CD4-positive, alpha-beta T cell treated with Interleukin-12 subunit alpha and Interleukin-12 subunit beta, for 1 hour (primary cell): ENCODE measurements around the gene DBN1.
A peak's percentile ranks its signal among the peaks of the same experiment; 100 is the strongest.

ENCODE experiments used
- DNase-seq: peaks from one replicate; pipeline ENCODE4 v3.0.0-alpha.2; 2020

Gene DBN1

DNA sequence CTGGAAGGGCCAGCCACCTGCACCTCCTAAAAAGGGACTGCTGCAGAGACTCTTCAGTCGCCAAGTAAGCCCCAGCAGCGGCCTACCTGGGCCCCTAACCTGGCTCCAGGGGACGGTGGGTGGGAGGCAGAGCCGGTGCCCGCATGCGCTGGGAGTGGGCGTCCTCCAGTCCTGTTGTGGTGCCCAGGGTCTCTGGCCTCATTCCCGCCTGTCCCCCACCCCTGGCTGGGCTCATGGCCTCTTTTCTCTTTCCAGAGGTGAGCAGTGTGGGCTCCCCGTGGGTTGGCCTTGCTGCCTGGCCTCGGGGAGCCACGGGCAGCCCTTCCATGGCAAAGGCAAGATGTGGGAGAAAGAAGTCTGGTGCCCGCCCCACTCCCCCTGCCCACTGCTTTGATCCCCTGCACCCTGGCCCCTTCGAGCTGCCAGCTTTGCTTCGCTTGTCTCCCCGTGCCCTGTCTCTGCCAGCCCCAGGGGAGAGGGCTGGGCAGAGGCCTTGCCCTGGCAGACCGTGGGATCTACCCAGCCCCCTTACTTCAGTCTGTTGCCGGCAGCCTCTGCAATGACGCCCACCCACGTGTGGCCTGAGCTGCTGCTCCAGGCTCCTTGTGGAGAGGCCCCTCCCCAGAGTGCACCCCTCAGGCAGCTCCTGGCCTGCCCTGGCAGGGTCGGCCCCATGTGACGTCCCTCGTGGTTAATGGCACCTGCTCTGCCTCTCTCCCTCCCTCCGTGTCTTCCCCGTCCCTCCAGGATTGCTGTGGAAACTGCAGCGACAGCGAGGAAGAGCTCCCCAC lies 32.2 kb downstream of the DBN1 start:
- no peak for DNase-seq

DNA sequence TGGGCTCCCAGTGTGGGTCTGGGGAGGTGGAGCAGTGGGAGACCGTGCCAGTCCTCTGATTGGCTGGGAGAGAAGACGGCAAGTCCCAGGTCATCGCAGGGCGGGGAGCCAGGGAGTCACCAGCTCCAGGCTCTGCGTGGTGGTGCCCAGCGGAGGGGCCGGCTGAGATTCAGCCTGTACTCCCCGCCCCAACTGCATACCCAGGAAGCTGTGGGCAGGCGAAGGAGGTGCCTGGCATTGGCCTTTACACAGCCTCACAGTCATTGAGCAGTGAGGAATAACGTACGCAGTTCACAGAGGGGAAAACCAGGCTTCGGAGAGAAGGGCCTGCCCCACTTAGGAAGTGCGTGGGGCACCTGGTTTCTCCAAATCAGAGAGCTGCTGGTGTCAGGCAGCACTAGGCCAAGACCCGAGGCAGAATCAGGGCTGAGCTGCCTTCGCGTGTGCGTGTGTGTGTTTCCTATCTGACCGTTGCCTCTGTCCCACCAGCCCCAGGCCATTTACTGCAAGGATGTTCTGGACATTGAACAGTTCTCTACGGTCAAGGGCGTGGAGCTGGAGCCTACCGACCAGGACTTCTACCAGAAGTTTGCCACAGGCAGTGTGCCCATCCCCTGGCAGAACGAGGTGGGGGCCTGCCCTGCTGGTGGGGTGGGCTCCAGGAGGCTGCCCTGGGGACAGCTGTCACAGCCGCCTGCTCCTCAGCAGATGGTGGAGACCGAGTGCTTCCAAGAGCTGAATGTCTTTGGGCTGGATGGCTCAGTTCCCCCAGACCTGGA lies 33.0 kb downstream of the DBN1 start:
- peak; percentile 72 for DNase-seq

DNA sequence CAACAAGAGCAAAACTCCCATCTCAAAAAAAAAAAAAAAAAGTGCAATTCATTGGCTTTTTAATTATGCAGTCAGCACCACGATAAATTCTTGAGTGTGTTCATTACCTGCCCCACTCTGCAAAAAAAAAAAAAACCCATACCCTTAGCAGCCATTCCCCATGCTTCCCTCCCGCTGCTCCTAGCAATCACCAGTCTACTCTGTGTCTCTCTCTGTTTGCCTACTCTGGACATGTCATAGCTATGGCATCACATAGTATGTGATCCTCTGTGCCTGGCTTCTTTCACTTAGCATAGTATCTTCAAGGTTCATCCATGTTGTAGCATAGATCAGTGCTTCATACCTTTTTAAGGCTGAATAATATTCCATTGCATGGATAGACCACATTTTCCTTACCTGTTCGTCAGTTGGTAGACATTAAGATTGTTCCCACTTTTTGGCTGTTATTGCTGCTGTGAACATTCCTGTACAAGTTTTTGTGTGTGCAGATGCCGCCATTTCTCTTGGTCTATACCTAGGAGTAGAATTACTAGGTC lies 33.8 kb downstream of the DBN1 start:
- DNase-seq = no peak

DNA sequence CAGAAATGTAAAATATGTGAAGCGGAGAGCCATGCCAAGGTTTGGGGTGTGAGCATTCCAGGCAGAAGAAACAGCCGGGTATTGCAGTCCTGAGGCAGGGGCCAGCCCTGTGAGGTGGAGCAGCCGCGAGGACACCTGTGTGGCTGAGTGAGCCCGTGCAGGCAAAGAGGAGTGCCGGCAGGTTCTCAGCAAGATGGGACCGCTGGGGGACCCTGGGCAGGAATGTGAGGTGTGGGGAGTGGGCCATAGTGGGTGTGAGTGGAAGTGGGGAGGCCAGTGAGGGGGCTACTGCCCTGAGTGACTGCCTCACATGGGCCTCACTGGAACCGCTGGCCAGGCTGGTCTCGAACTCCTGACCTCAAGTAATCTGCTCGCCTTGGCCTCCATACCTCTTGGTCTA lies 35.0 kb downstream of the DBN1 start:
- no peak for DNase-seq

DNA sequence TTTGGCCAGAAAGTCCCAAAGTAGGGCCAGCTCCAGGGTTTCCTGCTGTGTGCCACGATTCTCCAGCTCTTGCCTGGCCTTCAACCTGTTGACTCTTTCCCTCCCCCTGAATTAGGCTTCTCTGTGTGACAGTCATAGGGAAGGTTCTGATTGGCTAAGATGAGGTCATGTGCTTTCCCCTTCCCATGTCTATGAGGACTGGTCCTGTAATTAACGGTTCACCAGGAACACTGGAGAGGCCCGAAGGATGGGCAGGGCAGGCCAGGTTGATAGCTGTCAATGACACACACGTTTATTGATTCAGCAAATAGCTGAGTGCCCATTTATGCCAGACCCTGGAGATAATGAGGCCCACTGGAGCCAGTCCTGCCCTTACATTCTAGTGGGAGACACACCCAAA lies 35.8 kb downstream of the DBN1 start:
- no peak for DNase-seq

DNA sequence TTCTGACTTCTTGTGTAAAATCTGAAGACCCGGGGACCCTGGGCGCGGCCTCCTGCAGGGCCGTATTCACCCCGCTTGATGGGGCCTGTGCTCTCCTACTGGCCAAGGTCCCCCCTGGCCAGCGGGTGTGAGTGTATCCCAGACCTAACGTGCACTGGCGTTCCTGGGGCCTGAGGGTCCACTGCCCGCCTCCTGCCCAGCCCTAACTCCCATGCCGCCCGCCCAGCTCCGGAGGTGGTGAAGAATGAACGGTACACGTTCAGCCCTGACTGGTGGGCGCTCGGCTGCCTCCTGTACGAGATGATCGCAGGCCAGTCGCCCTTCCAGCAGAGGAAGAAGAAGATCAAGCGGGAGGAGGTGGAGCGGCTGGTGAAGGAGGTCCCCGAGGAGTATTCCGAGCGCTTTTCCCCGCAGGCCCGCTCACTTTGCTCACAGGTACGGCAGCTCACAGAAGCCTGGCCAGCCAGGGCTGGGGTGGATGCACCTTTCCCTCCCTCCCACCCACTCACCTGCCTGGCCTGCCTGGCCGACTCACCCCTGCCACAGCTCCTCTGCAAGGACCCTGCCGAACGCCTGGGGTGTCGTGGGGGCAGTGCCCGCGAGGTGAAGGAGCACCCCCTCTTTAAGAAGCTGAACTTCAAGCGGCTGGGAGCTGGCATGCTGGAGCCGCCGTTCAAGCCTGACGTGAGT lies 37.4 kb downstream of the DBN1 start:
- DNase-seq = no peak

DNA sequence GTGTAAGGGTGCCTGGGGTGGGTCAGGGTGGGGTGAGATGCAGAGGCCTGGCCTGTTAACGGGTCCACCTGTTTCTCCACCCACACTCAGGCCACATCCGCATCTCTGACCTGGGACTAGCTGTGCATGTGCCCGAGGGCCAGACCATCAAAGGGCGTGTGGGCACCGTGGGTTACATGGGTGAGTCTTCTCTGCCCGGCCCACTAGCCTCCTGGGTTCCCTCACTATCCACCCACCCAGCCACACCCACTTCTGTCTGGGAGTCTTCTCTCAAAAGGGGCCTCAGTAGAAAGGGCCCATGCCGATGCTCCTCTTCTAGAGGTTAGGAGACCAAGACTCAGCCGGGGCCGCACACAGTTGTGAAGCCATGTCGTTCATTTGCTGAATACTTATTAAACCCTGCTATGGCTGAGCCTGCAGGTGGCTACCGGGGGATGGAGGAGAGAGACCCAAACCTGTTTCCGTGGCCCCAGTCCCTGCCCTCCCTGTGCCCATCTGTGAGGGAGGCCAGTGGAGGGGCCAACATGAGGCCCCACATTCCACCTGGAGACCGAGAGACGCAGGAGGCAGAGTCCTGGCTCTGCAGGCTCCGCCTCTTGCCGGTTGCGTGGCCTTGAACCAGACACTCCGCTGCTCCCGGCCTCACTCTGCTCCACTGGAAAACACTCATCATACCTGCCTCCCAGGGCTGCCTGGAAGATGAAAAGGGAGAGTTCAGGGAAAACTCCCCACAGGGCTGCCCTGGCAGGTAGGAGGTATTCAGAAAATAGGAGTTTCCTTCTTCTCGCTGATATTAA lies 38.3 kb downstream of the DBN1 start:
- no peak for DNase-seq

DNA sequence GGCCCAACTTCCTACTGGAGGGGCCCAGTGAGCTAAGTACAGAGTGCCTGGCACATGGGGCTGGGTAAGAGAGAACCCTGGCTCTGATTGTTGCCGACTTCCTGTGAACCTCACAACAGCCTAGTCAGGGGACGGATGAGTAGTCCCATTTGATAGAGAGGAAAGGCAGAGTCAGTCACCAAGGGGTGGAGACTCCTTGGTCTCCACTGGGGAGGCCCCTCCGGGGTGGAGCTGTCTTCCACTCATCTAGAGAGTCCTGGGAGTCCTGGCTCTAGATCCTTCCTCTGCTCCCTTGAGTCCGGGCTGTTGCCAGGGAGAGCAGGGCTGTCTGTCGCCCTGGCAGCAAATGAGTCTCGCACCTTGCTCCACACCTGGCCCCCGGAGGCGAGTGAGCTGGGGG lies 39.0 kb downstream of the DBN1 start:
- DNase-seq = peak; percentile 64

DNA sequence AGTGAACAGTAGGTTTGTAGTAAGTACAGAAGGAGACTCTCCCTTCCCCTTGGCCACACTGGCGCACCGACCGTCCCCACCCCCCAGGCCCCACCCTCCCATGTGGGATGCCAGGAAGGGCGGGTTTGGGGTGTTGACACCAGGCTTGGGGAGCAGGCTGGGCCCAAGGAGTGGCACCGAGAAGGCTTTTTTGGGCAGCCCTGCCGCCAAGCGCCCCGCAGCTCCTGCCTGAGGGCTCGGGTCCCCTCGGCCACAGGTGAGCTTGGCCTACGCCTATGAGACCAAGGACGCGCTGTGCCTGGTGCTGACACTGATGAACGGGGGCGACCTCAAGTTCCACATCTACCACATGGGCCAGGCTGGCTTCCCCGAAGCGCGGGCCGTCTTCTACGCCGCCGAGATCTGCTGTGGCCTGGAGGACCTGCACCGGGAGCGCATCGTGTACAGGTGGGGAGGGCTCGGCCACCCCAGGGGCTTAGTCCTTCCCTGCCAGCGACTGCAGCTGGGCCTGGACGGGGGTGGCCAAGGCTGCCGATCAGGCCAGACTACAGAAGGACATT lies 39.7 kb downstream of the DBN1 start:
- no peak for DNase-seq

DNA sequence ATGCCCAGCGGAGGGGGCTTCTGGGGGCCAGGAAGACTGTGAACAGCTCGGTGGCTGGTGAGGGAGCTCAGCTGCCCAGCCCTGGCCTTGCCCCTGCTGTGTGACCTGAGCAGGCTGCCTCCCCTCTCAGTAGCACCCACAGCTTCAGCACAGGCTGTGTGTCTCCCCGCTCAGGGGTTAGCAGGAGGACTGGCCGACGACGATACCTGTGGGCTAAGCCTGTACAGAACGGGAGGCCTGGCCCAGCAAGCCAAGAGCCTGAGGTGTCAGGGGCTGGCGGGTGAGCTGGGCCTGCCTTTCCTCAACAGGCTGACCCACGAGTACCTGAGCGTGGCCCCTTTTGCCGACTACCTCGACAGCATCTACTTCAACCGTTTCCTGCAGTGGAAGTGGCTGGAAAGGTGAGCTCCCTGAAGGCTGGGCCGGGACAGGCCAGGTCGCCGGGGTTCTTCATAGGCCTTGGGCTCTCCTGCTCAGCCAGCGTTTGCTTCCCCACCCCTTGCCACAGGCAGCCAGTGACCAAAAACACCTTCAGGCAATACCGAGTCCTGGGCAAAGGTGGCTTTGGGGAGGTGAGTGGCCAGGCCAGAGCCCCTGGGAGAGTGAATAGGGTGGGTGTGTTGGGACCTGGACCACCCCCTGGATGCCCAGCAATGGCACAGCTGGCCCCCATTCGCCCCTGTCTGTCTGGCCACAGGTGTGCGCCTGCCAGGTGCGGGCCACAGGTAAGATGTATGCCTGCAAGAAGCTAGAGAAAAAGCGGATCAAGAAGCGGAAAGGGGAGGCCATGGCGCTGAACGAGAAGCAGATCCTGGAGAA lies 40.4 kb downstream of the DBN1 start:
- DNase-seq = no peak

DNA sequence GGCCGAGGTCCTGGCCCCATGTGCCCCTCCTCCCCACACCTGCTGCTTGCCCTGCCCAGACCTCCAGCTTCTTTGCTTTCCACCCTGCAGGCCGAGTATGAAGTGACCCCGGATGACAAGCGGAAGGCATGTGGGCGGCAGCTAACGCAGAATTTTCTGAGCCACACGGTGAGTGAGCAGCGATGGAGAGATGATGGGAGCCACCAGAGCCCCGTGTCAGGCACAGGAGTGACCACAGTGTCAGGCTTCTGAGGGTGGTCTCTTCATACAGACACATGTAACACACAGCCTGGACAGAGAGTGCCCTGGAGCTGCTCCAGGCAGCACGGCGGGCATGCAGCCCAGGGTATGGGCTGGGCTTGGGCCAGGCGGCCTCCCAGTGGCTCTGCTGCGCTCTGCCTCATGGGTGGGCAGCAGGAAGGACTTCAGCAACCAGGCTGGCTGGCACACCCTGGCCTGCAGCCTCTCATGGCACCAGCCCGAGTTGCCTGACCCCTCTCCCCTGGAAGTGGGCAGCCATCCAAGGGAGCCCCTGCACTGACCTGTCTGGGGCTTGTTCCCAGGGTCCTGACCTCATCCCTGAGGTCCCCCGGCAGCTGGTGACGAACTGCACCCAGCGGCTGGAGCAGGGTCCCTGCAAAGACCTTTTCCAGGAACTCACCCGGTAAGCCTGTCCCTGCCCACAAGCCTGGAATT lies 41.1 kb downstream of the DBN1 start:
- DNase-seq = no peak

DNA sequence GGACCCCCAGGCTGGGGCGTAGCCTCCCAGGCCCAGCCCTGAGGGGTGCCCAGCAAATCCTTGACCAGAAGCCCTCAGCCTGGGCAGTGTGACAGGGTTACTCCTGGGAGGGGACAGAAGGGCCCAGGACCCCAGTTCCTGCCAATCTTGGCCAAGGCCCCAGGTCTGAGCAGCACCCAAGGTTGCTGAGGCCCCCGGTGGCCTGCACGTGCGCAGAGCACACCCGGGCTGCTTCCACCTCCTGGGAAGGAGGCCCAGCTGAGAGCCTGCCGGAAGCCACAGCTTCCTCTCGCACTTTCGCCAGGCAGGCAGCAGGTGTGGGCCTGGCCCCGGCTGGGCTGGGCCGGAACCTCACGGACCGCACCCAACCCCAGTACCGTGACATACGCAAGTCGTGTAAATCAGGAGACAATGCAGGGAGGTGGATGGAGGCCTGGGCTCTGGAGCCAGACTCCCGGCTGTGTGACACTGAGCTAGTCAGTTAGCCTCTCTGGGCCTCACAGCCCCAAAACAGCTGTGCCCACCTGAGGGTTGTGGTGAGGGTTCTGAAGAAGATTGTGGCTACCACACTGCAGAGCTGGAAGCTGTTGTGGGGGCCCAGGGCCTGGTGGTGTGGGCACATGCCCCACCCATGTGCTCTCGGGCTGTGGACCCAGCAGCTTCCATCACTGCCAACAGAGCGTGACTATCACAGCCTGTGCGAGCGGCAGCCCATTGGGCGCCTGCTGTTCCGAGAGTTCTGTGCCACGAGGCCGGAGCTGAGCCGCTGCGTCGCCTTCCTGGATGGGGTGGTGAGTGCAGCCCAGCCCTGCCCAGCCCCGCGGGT lies 41.9 kb downstream of the DBN1 start:
- DNase-seq = peak; percentile 82

DNA sequence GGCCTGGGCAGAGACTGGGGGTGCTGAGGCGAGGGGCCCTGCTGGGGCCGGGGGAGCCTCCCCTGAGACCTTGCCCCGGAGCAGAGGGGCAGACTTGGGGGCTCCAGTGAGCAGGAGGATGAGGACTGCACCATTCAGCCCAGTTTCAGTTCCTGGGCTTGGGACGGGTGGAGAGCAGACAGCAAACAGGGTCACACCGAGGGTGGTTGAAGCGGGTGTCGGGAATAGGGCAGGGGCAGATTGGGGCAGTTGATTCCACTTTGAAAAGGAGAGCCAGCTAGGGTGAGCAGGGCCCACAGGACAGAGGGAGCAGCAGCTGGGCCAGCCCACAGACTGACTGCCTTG lies 42.5 kb downstream of the DBN1 start:
- no peak for DNase-seq

DNA sequence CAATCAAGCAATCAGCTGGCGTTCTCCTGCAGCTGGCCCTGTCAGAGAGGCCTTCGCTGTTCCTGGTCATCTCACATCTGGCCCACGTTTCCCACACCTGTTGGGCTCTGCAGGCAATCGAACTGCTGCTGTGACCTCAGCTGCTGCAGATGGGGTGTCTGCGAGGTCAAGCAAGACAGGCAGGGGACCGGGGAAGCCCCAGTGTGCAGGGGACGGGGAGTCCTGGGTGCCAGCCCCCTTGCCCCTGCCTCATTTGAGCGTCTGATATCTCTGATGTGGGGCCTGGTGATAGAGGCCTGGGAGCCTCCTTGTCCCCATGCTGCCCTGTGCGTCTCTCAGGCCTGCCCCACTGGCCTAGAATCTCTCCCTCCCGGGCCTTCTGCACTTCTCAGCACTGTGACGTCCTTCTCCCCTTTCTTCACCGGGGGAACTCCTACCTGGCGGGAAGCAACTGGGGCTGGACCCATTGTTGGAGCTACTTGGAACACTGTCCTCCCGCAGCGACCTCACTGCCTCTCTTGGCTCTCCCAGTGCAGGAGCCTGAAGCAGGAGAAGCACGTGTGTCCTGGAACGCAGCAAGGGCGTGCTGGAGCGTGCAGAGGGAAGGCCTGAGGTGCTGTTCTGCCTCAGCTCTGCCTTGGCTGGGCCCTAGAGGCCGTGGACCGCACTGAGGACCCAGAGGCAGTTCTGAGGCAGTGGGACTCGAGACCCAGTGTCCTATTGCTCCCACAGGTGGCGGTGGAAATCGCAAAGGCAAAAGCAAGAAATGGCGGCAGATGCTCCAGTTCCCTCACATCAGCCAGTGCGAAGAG lies 43.1 kb downstream of the DBN1 start:
- no peak for DNase-seq

DNA sequence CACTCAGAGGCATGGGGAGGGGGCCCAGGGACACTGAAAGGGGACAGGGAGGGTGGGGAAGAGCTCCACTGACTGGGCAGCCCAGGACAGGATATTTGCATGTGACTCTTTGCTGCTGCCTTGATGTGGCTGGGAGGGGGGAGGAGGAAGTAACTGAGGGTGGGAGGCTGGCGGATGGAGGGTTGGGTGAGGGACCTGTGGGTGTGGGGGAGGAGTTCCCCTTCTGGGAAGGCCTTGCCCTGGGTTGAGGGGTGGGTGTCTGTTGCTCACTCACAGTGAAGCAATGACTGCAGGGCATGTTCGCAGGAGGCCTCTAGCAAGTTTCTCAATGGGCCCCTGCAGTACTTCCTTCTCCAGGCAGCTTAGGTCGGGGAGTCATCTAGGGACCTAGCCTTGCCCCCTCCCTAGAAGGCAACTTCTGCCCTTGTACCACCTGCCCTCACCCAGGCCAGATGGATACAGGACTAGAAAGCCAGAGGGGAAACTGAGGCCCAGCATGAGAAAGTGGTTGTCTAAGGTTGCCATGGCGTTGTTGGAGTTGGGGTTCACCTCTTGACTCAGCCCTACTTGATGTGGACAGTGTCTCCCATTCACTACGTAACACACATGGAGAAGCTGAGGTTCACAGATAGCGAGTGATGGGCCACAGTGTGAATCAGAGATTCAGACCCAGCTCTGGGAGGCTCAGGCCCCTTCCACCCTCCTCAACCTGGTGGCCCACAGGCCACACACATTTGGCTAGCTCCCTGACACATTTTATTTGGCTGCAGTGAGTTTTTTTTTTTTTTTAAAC lies 44.0 kb downstream of the DBN1 start:
- DNase-seq = peak; percentile 89

DNA sequence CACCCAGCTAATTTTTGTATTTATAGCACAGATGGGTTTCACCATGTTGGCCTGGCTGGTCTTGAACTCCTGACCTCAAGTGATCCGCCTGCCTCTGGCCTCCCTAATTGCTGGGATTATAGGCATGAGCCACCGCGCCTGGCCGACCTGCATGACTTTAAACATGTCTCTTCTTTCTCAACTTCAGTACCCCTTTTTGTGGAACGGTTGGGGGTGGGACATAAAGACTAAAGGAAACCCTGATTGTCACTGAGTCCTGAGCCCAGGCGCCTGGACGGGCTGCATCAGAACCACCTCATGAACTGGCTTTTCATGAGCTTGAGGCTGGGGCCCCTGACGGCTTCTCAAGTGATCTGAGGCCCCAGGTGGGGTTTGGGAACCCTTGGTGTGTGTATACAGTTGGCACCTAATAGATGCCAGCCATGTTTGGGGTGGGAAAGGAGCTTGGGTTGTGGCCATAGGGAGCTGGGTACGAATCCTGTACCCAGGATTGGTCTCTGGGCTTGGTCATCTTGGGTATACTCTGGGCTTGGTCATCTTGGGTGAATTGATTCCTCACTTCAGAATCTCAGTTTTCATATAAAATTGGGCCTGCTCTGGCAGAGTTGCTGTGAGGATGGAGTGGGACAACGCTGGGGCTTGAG lies 44.7 kb downstream of the DBN1 start:
- DNase-seq = no peak

DNA sequence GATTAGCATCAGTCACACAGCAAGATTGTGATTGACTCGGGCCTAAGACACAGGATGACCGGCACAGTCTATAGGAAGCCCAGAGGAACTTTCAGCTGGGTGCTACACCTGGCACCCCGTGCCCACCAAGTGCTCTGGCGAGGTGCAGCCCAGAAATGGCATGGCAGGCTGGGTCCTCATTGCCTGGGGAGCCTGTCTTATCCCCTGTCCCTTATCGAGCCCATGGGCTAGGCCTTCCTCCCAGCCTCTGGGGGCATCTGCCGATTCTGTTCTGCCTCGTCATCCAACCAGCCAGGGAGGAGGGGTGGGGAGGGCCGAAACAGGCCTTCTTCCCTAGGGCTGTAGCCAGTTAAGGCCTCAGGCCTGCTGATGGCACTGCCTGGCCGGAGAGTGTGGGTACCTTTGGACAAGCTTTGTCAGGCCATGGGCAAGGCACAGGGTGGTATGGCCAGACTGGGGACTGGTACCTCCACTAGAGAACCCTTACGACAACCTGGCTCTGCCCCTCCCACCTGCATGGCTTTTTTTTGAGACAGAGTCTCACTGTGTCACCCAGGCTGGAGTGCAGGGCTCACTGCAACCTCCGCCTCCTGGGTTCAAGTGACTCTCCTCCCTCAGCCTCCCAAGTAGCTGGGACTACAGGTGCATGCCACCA lies 45.4 kb downstream of the DBN1 start:
- no peak for DNase-seq
